Lower leg skin (tissue), 3 donors: ENCODE results near the gene GSTP1.

Source experiments
- POLR2A ChIP-seq, 2 donors: fragments of 450-650 bp; IDR thresholded peaks; one replicate each; pipeline ENCODE4 v1.6.1; 2016 to 2017; ENCODE audit warnings: antibody characterized with exemption in 2 of 2, mild to moderate bottlenecking in 1 of 2, moderate library complexity in 1 of 2
- TF ChIP-seq, protein P1 (sequence below), 3 donors: fragments of 450-650 bp; IDR thresholded peaks; one replicate each; pipeline ENCODE4 v1.5.1; 2016; ENCODE audit warnings: antibody characterized with exemption in 3 of 3, mild to moderate bottlenecking in 3 of 3, moderate library complexity in 2 of 3

DNA sequence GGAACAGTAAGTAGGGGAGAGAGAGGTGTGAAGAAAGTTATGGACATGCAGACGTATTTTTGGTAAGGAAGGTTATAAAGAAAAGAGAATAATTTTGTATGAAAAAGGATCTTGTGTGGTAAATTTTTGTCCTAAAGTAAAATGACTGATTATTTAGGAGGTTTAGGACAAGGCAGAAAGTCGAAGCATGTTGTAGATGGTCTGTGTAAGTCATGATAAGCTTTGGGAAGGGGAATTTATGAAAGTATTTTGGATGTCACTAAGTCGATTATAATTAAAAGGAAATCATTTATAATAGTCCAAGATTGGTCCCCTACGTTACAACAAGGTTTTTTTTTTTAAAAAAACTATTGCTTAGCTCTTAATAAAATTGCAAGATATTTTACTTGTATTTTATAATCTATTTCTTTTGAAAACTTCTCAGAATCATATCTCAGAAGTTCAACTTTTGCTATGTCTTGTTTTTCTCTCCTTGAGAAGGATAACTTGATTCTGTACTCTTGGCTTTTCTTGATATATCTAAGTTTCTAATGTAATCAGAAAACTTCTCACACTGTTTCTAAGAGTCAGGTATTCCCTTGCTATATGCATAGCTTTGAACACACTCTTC is 49.4 kb upstream of the GSTP1 start:
- TF ChIP-seq, protein P1, sequence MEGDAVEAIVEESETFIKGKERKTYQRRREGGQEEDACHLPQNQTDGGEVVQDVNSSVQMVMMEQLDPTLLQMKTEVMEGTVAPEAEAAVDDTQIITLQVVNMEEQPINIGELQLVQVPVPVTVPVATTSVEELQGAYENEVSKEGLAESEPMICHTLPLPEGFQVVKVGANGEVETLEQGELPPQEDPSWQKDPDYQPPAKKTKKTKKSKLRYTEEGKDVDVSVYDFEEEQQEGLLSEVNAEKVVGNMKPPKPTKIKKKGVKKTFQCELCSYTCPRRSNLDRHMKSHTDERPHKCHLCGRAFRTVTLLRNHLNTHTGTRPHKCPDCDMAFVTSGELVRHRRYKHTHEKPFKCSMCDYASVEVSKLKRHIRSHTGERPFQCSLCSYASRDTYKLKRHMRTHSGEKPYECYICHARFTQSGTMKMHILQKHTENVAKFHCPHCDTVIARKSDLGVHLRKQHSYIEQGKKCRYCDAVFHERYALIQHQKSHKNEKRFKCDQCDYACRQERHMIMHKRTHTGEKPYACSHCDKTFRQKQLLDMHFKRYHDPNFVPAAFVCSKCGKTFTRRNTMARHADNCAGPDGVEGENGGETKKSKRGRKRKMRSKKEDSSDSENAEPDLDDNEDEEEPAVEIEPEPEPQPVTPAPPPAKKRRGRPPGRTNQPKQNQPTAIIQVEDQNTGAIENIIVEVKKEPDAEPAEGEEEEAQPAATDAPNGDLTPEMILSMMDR (IDR thresholded peaks at IDR 0.05) = no peak
- no peak for TF ChIP-seq POLR2A (IDR thresholded peaks at IDR 0.05)
